ENCODE data around the gene E4F1. TPM values are rescaled to one million over a fixed set of nuclear protein-coding genes. Genes with fewer than 3 reads are reported as not detected.

Gene E4F1
- total RNA-seq, 1 donor from 2014 or later, result 21.0 TPM

DNA sequence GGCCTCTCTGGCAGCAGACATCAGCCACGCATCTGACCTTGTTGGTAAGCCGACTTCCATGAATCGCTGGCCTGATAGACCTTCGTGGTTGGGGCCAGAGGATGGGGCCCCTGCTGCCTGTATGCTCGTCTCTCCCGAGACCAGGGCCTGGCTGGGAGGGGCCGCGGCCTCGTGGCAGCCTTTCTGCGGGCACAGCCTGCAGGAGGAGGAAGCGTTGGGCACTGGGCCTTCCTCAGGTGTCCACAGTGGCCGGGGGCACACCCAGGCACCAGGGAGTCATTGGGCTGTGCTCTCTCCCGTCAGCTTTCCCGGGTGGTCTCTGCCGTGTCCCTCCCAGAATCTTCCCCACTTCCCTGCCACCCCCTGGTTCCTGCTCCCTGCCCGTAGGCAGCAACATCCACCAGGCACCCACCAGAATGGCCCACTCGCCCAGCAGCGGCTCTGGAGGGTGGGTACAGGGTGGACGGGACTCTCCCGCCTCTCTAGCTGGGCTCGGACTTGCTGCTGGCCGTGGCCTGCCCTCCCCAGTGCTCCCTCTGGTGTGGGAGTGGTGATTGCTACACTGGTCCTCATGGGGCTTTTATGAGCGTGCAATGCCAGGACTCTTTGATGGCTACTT is 6.3 kb downstream of the E4F1 start:
- Histone ChIP-seq H3K9me3 (no peaks in the 10 kb centered on the region), H3K4me3 (no peak overlapping the region), H3K27ac (no peak overlapping the region), H3K36me3 (peaks cover 66% of the 10 kb centered on the region), H3K4me1 (peaks cover 7% of the 10 kb centered on the region), H3K27me3 (ENCODE audit: low read depth) (no peaks in the 10 kb centered on the region)
- ATAC-seq (no peak), DNase-seq (no peak)
- intact Hi-C loops (cut with DNase I), result no loop called here
- TF ChIP-seq CTCF (IDR thresholded peaks at IDR 0.05), result no peak

DNA sequence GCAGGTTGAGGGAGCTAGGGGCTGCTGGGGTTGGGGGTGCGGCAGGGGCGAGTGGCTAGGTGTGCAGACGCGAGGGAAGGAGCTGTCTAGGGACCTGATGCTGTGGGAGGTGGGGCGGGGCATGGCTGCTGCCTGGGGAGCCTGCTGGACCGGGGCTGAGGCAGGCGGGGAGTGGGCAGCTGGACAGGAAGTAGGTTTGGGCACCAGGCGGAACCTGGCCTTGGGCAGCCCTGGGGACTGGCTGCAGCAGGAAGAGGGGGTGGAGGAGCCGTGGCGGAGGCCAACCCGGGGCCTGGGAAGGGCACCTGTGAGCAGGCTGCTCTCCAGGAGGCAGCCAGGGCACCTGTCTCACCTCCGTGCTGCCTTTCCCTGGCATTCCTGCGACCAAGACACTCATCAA is 7.0 kb downstream of the E4F1 start:
- H3K9me3 ChIP-seq, result no peaks in the 10 kb centered on the region
- peaks cover 73% of the 10 kb centered on the region for H3K36me3 ChIP-seq
- H3K27me3 ChIP-seq (ENCODE audit: low read depth), result peaks cover 5% of the 10 kb centered on the region
- no peak overlapping the region for H3K4me3 ChIP-seq
- H3K27ac ChIP-seq, result no peak overlapping the region
- intact Hi-C loops (cut with DNase I), result no loop called here
- ATAC-seq, result no peak
- no peak for TF ChIP-seq CTCF (IDR thresholded peaks at IDR 0.05)
- DNase-seq, result peak; percentile 39
- H3K4me1 ChIP-seq, result peaks cover under 1% of the 10 kb centered on the region

DNA sequence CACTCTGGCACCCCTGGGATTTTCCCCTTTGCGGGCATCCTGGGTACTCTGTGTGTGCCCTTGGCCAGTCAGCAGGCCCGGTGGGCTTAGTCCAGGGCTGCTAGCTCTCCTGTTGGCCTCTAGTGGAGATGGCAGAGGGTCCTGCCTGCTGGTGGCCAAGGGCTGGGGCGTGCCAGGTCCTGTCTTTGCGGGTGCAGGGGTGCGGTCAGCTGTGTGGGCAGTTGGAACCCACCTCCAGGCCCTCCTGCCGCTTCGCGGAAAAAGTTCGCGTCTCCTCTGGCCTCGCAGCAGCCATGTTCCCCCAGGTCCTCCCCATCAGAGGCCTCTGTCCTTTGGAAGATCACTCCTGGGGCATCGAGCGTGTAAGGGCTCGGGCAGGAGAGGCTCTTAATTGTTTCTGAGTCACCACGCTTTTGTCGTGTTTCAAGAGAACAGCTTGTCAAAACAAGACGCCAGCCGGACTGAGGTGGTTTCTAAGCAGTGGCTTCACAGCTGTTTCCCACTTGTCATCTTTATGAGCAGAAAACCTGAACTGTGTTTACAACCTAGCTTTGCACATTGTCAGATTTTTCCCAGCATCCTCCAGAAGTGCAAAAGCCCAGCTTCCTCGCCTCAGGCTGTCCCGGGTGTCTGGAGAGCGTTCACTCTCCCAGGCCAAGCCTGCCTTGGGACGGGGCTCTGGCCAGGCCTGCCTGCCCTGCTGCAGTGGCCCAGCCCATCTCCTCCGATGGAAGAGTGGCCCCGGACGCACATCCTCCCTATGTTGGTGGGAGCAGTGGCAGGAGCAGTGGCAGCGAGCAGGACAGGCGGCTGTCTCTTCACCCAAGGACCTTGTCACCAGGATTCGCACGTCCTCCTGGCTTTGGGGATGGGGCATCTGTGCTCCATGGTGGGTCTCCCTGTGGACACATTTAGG is 7.9 kb downstream of the E4F1 start:
- Histone ChIP-seq H3K27ac (no peak overlapping the region), H3K4me1 (peaks cover 4% of the 10 kb centered on the region), H3K9me3 (no peaks in the 10 kb centered on the region), H3K36me3 (peaks cover 78% of the 10 kb centered on the region), H3K4me3 (no peak overlapping the region), H3K27me3 (ENCODE audit: low read depth) (peaks cover 13% of the 10 kb centered on the region)
- no peak for DNase-seq
- no peak for ATAC-seq
- no peak for TF ChIP-seq CTCF (IDR thresholded peaks at IDR 0.05)
- intact Hi-C loops (cut with DNase I), result no loop called here

DNA sequence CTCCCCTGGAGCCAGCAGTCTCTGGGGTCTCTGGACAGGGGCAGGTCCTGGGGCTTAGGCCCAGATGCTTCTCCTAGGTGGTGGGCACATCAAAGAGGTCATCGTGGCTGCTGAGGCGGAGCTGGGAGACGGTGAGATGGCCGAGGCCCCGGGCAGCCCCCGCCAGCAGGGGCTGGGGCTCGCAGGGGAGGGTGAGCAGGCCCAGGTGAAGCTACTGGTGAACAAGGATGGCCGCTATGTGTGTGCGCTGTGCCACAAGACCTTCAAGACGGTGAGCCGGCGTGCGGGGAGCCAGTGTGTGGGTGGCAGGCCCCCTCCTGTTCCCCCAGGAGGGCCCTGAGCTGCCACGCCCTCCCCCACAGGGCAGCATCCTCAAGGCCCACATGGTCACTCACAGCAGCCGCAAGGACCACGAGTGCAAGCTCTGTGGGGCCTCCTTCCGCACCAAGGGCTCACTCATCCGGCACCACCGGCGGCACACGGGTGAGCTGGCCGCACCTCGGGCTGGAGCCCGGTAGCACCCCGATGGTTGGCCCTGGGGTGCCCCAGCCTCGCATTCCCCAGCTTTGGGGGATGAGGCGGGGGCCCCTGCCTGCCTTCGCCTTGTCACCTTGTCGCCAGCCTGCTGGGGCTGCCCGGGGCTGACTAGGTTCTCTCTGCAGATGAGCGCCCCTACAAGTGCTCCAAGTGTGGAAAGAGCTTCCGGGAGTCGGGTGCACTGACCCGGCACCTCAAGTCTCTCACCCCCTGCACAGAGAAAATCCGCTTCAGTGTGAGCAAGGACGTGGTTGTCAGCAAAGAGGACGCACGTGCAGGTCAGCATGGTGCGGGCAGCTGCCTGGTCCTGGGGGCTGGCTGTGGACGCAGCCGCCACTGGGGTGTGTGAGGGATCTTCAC is 9.0 kb downstream of the E4F1 start:
- no peak for TF ChIP-seq CTCF (IDR thresholded peaks at IDR 0.05)
- H3K9me3 ChIP-seq, result no peaks in the 10 kb centered on the region
- H3K27me3 ChIP-seq (ENCODE audit: low read depth), result peaks cover 24% of the 10 kb centered on the region
- intact Hi-C loops (cut with DNase I), result no loop called here
- H3K36me3 ChIP-seq, result peaks cover 78% of the 10 kb centered on the region
- H3K27ac ChIP-seq, result no peak overlapping the region
- no peak for DNase-seq
- ATAC-seq, result no peak
- no peak overlapping the region for H3K4me3 ChIP-seq
- peaks cover 15% of the 10 kb centered on the region for H3K4me1 ChIP-seq

DNA sequence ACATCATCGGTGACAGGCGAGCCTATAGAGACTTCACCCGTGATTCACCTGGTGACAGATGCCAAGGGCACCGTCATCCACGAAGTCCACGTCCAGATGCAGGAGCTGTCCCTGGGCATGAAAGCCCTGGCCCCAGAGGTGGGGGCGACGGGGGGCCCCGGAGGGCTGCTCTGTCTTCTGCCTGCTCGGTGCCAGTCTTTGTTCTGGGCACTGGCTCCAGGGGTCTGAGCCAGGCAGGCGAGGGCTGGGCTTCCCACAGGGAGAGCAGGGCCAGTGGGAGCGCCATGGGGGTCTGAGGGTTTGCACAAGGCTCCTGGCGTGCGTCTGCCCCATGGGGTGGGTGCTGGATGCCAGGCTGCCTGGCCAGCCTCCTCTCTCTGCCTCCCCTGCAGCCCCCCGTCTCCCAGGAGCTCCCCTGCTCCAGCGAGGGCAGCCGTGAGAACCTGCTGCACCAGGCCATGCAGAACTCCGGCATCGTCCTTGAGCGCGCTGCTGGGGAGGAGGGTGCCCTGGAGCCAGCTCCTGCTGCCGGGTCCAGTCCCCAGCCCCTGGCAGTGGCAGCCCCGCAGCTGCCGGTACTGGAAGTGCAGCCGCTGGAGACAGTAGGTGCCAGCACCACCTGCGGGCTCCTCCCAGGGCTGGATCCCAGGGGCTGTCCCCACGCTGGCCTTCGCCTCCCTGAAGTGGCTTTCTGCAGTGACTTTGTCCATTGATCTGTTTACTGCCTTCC is 9.8 kb downstream of the E4F1 start:
- no peak overlapping the region for H3K4me3 ChIP-seq
- ATAC-seq (no peak), DNase-seq (no peak)
- no peak for TF ChIP-seq CTCF (IDR thresholded peaks at IDR 0.05)
- H3K27me3 ChIP-seq (ENCODE audit: low read depth), result peaks cover 30% of the 10 kb centered on the region
- H3K9me3 ChIP-seq, result no peaks in the 10 kb centered on the region
- intact Hi-C loops (cut with DNase I), result no loop called here
- H3K36me3 ChIP-seq, result peaks cover 75% of the 10 kb centered on the region
- H3K4me1 ChIP-seq, result peaks cover 24% of the 10 kb centered on the region
- no peak overlapping the region for H3K27ac ChIP-seq

Measured in lower lobe of right lung (tissue), 2 donors.